COR-L47 (cell line): Measurements from ENCODE around the gene ALDH3A1.
A peak's percentile ranks its signal among the peaks of the same experiment; 100 is the strongest.

Source experiments
- DNase-seq: peaks from one replicate; lab custom pipeline; 2025; lab: John Stamatoyannopoulos, UW

The ALDH3A1 gene

DNA sequence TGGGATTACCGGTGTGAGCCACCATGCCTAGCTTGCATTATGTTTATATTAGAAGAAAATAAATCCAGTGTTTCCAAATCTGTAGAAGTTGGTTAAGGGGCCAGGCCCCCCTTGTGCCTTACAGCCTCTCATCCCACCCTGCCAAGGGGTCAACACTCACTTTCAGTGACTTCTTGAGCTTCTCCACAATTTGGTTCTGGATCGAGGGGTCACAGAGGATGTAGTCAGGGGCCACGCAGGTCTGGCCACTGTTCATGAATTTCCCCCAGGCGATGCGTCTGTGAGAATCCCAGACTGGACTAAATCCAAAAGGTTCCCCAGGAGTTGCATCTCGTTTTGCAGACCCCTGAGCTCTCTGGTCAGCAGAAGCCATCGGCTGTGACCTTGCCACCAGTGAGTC, 7.2 kb downstream of the ALDH3A1 start:
- DNase-seq: no peak

DNA sequence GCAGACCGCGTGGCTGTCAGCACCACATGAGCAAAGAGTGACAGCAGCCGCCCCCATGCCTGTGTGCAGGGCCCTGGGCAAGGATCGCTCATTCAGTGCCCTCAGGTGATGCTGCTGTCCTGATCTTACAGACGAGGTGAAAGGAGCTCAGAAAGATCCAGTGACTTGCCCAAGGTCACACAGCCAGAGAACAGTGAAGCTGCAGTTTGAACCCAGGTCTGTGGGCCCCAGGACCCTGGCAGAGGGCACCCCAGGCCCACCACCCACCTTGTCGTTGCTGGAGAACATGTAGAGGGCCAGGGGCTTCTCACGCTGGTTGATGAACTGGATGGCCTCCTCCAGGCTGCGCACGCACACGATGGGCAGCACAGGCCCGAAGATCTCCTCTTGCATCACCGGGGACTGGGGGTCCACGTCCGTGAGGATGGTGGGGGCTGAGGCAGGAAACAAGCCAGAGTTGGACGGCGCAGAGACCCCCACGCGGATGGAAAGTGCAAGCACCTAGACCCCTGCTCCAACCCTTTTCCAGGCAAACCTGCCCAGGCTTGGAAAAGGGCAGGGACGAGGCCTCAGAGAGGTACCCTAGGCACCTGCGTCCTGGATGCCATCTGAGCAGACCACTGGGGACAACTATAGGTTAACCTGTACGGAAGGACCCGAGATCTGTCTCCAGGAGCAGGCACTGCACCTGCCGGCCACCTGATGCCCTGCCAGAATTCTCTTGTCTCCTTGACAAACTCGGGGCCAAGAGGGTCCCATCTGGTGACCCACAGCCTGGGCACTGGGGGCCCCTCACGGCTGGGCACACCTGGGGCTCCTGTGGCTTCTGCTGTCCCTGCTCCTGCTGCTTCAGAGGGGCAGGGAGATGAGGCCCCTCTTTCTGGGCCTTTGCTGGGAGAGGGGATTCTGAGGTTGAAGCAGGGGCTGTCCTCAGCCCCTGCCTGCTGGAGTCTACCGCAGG, 8.6 kb downstream of the ALDH3A1 start:
- DNase-seq: no peak

DNA sequence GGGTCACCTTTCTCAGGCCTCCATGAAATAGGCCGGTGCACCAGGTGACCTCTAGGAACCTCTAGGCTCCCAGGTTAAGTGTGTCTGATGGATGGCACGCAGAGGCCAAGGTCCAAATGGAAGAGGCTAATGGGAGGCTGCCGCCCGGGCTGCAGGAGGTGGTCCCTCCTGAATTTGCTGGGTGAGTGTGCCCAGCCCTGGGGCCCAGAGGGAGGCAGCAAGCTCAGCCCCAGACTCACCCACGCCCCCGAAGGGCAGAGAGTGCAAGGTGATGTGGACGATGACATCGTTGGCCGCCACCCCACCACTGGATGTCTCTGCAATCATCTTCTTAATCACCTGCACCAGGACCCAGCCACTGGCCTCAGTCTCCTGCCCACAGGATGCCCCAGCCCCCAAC, 9.3 kb downstream of the ALDH3A1 start:
- DNase-seq: no peak

DNA sequence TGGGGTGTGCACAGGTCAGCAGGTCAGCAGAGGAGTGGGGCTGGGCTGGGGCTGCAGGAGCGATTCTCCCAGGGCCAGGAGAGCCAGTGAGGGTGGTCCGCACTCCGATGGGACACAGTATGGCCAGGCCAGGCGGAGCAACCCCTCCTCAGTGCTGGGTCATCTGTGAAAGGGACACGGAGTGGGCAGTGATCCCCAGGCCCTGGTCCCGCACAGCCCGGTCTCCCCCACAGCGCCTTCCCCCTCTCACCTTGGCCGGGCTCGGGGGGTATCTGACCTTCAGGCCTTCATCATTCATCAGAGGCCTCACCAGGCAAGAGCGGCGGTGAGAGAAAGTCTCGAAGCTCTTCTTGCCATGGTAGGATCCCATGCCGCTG, 10.0 kb downstream of the ALDH3A1 start:
- DNase-seq: no peak

DNA sequence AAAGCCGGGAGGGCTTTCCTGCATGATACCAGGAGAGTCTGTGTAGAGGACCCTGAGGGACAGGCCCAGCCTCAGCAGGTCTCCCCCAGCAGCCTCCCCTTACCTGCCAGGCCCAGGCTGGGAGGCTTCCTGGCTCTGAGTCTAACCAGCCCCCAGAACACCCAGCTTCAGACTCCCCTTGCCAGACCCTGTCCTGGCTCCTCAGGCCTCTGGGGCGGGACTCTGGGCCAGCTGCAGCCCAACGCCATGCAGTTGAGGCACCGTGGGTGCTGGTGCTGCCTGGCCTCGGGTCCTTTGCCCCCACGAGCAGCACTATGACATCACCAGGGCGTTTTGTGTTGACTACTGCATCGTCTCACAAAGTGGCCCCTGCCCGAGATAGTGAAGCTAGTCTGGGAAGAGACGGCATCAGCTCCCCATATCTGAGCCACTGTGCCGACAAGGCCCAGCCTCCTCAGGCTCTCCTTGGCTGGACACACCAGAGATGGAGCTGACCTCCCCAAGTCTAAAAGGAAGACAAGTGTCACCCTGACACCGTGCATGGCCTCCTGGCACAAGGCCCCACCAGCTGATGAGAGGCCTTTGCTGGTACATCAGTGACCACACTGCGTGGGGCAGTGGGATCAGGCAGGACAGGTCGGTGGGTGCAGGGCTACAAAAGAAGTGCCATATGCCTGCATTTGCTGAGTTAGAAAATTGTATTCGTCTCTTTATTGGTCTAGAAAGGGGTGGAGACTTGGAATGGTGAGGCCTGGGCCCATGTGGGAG, 10.6 kb downstream of the ALDH3A1 start:
- DNase-seq: no peak

DNA sequence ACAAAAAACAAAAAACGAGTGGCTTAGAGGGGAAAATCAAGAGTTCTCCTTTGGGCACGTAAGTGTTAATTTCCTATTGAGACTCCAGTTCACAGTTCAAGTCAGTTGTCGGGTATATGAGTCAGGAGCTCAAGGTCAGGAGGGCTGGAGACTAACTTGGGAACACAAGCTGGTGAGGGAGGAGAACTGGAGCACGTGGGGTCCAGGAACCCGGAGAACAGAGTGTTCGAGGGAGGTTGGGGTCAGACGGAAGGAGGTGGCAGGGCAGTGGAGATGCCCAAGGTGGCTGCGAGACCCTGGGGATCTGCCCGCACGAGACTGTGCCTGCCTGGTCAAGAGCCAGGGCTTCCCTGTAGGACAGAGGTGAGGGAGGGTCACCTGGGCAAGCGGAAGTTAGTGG, 12.0 kb downstream of the ALDH3A1 start:
- no peak for DNase-seq

DNA sequence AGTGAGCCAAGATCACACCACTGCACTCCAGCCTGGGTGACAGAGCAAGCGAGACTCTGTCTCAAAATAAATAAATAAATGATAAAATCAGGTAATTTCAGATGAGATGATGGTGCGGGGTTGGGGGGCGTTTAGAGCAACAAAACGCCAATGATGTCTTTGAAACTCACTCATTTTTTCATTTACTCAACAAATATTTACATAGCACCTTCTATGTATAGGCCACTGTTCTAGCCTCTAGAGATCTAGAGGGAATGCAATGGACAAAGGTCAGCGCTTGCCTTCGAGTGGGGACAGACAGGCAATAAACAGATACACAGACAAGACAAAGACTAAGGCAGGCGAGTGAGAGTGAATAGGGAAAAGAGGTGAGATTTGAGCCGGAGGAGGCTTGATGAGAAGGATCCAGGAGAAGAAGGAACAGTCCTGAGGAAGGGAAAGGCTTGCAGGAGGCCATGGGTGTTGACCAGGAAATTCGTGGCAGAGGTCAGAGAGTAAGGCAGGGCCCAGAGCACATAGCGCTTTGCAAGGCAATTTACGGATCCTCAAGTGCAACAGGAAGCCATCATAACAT, 14.1 kb downstream of the ALDH3A1 start:
- no peak for DNase-seq

DNA sequence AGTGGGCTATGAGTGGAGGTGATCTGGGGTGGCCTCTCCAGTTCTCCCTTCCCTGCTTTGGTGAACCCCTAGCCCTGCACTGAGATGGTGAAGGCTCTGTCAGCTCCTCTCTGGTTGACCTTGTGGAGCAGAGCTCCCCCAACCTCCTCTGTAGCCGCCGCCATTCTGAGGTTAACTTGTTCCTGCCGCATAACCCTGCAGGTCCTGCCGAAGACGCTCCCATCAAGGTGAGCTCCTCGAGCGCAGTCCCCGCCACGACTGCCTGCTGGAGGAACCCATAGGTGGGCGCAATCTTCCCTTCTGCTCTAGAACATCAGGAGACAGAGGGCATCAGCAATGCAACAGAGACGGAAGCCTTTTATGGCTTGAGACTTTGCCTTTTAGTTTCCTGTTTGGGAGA, 16.5 kb downstream of the ALDH3A1 start:
- no peak for DNase-seq

DNA sequence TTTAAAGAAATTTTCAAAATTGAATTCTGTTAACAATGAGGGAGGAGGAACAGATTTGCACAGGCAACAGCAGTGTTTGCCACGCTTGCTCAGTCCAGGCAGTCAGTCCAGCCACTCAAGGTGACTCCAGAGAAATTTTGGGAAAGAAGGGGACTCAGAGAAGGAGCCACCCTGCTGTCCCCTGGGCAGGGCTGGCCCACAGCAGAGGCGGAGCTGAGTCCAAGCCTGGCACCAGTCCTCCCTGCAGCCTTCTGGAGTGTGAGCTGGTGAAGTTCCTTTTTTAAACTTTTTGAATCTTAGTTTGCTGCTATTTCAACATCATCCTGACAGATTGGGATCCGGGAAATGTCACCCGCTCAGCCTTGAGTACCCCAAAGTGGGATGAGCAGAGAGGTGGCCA, 17.3 kb downstream of the ALDH3A1 start:
- DNase-seq: no peak

DNA sequence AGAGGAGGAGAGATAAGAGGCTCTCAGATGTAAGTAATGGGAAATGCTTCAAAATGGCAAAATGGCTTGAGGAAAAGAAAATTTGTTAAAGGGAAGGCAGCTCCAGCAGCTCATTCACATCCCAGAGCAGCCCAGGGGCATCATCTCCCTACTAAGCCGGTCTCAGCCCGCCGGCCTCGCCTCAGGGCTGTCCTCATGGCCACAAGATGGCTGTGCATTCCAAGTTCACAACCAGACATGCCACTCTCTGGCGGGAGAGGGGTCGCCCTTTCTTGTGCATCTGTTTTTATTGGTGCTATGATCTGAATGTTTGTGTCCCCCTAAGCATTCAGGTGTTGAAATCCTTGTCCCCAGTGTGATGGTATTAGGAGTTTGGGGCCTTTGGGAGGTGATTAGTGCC, 18.2 kb downstream of the ALDH3A1 start:
- no peak for DNase-seq

DNA sequence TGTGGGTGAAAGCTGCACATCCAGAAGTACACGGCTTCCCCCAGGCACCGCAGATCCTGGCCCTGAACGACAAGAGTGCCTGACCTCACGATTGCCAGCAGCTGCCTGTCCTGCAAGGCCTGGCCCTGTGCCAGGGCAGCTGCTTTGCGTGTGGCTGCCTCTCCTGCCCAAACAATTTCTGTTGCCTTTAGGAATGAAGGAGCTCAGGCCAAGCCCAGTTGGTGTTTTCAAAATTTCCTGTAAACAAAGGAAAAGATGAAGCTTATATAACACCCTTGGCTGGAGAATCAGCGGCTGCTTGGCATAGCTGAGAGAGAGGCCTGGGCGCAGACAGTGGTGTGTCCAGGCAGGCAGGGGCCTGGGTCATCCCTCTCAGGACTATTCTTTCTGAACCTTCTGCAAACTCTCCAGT, 20.0 kb downstream of the ALDH3A1 start:
- peak; percentile 60 for DNase-seq

DNA sequence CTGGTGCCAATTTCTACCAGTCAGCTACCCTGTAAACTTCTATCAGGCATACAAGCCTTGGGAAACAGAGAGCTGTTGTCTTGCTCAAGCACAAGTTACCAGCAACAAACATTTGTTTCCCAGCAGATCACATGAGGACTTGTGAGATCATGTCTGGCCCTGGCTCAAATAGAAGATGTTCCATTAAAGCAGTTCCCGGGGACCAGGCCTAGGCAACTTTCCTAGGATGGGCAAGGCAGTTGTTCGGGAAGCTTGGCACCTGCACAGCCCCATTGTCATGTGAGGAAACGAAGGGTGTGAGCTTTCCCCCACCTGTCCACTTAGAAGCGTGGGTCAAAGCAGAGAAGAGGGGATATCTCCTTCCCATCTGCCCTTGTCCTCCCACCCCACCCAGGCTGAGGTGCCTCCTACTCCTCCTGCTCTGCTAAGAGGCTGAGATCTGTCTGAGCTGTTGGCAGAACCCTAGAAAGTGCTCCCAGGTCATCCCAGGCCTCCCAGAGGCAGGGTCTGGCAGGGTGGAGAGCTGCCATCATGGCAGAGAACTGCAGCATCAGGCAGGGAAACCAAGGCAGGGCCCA, 20.5 kb downstream of the ALDH3A1 start:
- no peak for DNase-seq

DNA sequence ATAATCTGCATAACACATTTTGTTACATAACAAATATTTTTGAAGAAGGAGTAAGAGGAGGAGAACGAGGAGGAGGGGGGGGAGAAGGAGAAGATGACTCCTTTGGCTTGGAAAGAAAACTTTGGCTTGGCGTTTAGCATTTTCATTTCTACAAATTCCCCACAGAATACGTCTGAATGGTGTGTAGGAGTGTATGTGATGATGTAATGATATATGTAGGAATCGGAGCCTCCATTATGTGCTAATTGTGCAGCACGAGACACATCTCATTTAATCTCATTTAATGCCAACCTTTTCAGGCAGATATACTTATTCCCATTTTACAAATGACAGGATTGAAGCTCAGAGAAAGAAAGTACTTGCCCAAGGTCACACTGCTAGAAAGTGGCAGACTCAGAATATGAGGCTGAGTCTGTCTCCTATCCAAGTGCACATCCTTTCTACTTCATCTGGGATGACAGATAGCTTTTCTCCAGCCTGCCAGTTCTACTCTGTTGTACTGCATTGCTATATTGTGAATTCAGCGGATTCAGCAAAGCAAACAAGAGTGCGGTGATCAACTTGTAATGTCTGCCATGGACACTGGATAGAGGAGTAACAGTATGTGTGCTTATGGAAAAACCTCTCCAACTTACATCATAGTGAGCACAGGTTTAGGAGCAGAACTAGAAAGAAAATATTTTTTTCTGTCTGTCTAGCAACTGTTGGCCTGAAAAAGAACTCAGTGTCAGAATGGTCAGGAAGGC, 21.3 kb downstream of the ALDH3A1 start:
- no peak for DNase-seq

DNA sequence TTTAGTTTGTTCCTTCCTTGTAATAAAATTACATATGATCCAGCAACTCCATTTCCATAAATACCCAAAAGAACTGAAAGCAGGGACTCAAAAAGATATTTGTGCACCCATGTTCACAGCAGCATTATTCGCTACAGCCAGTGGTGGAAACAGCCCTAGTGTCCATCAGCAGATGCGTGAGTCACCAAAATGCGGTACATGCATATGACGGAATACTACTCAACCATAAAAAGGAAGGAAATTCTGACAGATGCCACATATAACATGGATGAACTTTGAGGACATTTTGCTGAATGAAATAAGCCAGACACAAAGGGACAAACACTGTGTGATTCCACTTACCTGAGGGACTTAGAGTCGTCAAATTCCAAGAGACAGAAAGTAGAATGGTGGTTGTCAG, 22.6 kb downstream of the ALDH3A1 start:
- DNase-seq: no peak

DNA sequence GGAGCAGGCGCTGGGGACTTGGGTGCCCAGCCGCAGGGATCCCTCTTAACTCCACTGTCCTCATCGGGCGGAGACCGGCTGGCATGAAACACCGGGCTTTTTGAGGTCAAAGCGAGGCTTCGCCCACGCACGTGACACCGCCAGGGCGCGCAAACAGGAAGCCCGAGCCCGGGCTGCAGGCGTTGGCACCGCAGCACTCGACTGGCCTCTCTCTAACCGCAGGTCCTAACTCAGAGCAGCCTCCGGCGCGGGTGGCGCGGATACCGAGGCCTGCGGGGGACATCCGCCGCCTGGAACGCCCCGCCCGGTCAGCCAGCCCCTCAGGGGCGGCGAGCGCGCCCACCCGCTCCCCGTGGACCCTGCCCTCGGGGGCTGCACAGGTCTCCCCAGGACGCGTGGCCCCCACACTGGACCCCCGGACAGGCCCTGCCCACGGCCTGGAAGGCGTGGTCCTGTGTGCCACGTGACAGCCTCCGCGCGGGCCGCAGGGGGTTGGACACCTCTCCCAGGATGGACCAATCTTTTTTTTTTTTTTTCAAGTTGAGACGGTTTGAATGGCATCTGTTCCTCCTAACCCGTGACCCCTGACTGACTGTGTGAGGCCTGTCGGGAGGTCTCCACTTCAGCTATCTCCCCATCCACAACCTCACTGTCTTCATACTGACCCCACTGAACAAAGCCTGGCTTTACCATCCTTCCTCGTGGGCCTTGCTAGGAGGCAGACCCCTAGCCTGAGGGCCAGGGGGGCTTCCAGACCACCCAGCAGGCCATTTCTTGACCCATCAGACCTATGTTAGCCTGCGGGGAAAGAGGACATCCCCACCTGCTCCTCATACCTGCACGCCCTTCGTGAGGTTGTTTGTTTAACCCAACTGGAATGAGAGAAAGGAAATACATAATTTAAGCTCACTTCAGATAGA, 23.3 kb downstream of the ALDH3A1 start:
- DNase-seq: no peak

DNA sequence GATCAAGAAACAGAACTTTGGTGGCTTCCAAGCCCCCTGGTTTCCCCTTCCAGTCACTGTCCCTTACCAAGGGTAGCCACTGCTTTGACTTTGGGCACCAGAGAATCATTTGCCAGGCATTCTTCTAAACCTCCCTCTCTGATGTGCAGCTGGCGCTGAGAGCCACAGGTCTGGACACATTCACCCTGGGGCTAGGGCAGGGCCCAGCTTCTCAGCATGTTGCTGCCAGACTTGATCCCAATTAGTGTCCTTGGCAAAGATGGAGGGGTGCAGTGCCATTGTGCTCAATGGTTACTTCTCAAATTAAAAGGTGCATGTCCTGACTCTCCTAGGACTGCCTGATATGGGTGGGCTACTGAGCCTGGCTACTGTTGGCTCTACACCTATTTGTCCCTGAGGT, 24.1 kb downstream of the ALDH3A1 start:
- no peak for DNase-seq

DNA sequence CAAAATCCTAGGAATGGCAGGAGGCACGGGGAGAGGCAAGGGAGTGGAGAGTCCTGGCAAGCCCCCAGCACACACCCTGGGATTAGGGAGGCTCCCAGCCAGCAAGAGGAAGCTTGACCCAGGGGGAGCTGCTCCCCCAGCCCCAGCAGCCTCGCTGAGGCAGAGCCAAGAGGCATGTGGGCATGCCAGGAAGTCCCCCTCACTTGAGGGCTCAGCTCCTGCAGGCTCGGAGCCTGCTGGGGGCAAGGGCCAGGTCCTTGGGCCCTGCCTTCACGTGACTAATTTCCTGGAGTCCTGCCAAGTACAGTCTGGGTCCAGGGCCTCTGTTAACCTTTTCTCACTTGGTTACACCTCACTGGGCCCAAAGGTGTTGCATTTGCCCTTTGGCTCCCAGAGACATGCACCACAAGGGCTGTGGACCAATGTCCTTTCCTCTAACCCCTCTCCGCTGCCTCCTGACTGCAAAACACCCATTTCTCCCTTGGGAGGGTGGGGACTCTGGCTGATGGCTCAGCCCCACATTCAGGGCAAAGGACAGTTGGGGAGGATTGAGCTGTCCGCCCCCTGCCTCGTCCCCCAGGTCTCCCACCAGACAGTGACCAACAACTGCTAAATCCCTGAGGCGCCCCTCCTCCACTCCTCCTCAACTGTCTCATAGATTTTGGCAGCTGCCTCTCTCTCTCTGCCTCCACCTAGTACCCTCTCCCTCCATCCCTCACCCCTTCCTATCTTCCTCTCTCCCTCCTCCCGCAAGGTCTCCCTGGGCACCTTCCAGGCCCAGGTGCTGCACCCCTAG, 27.3 kb downstream of the ALDH3A1 start:
- no peak for DNase-seq

DNA sequence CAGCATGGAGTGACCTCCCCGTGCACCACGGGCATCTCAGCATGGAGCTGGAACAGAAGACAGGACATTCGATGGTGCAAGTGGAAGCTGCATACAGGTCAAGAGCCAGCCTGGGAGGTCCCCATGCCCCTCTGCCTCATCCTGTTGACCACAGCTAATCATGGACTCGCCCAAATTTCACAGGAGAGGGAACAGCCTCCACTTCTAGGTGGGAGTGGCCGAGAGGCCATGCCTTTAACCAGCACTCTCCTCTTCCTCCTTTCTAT, 28.0 kb downstream of the ALDH3A1 start:
- no peak for DNase-seq

DNA sequence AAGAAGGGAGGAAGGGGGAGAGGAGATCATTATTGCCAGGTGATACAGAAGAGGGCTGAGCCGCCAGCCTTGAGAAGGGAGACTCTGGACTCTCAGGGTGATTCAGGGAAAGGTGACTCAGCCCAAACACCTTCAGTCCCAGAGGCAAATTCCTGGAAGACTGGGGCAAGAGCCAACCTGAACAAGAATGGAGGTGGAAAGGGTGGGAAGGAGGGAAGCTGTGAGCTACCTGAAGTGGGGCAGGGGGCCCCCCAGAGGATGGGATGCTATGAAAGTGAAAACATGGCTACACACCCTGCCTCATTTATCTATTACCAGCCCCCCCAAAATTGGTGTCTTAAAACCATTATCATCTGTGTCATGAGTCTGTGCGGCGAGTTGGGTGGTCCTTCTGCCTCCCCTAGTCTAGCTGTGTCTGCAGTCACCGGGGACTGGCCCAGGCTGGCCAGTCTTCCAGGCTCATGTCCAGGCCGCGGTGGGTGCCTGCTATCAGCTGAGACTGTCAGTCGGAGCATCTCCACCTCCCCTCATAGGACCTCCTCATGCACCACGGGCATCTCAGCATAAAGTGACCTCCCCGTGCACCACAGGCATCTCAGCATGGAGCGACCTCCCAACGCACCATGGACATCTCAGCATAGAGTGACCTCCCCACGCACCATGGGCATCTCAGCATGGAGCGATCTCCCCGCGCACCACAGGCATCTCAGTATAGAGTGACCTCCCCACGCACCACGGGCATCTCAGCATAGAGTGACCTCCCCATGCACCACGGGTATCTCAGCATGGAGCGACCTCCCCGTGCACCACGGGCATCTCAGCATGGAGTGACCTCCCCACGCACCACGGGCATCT, 28.5 kb downstream of the ALDH3A1 start:
- DNase-seq: no peak
